Neural progenitor cell (in vitro differentiated cells): ENCODE data around the gene THAP2. TPM values are rescaled to one million over a fixed set of nuclear protein-coding genes. Genes with fewer than 3 reads are reported as not detected.
"Not testable (repeated sequence)": the region's sequence is repeated elsewhere in the genome, so short reads cannot be mapped to it uniquely, and the experiment has no call there.

Source experiments
- DNase-seq: peaks from one replicate; pipeline ENCODE4 v3.0.0-alpha.2; 2016; ENCODE audit warnings: low spot score
- H2AFZ ChIP-seq: fragments of 200-600 bp; sonication (generic); replicated peaks from 2 replicates; pipeline ENCODE4 v1.6.1; 2016; ENCODE audit warnings: antibody characterized with exemption
- H3F3A ChIP-seq: fragments of 200-600 bp; sonication (generic); 2 replicates; pipeline ENCODE4 v1.6.1; 2016; ENCODE audit warnings: antibody characterized with exemption, low read depth
- H3K27ac ChIP-seq: fragments of 200-600 bp; sonication (generic); 2 replicates; pipeline ENCODE4 v1.5.1; 2016; ENCODE audit warnings: mild to moderate bottlenecking
- H3K27me3 ChIP-seq: fragments of 200-600 bp; sonication (generic); 2 replicates; pipeline ENCODE4 v1.6.1; 2016; ENCODE audit warnings: mild to moderate bottlenecking, moderate library complexity
- H3K36me3 ChIP-seq: fragments of 200-600 bp; sonication (generic); 2 replicates; pipeline ENCODE4 v1.5.1; 2016
- H3K4me1 ChIP-seq: fragments of 200-600 bp; sonication (generic); 2 replicates; pipeline ENCODE4 v1.6.1; 2016; ENCODE audit warnings: mixed run types
- H3K4me2 ChIP-seq: fragments of 200-600 bp; sonication (generic); 2 replicates; pipeline ENCODE4 v1.6.1; 2016
- H3K4me3 ChIP-seq: fragments of 200-600 bp; sonication (generic); 2 replicates; pipeline ENCODE4 v1.5.1; 2016
- H3K79me2 ChIP-seq: fragments of 200-600 bp; sonication (generic); 2 replicates; pipeline ENCODE4 v1.6.1; 2016; ENCODE audit warnings: low read depth
- H3K9ac ChIP-seq: fragments of 200-600 bp; sonication (generic); 2 replicates; pipeline ENCODE4 v1.6.1; 2016
- H3K9me3 ChIP-seq: fragments of 200-600 bp; sonication (generic); 2 replicates; pipeline ENCODE4 v1.5.1; 2016; ENCODE audit warnings: low read depth
- H4K20me1 ChIP-seq: fragments of 200-600 bp; sonication (generic); 2 replicates; pipeline ENCODE4 v1.6.1; 2016; ENCODE audit warnings: low read depth
- H3K27ac Mint-ChIP-seq: 3 replicates; pipeline ENCODE4 v1.8.0; 2021; ENCODE audit warnings: mixed read lengths
- H3K27me3 Mint-ChIP-seq: 2 replicates; pipeline ENCODE4 v1.8.0; 2022; ENCODE audit warnings: low read depth, mild to moderate bottlenecking, inconsistent platforms, moderate library complexity, mixed read lengths; ENCODE audit not compliant: insufficient read depth
- H3K36me3 Mint-ChIP-seq: 3 replicates; pipeline ENCODE4 v1.8.0; 2021; ENCODE audit warnings: mixed read lengths
- H3K4me1 Mint-ChIP-seq: 3 replicates; pipeline ENCODE4 v1.8.0; 2021; ENCODE audit warnings: mixed read lengths
- H3K4me3 Mint-ChIP-seq: 3 replicates; pipeline ENCODE4 v1.8.0; 2021; ENCODE audit warnings: mild to moderate bottlenecking, moderate library complexity, mixed read lengths
- H3K9me3 Mint-ChIP-seq: 3 replicates; pipeline ENCODE4 v1.8.0; 2020; ENCODE audit warnings: mixed read lengths
- CTCF ChIP-seq: fragments of 200-600 bp; sonication (generic); IDR thresholded peaks from 2 replicates; pipeline ENCODE4 v1.5.1; 2017; ENCODE audit warnings: antibody characterized with exemption, mild to moderate bottlenecking
- EZH2 ChIP-seq: fragments of 200-600 bp; sonication (generic); IDR thresholded peaks from 2 replicates; pipeline ENCODE4 v1.6.1; 2017; ENCODE audit warnings: antibody characterized with exemption, mild to moderate bottlenecking, moderate library complexity
- EZH2phosphoT487 ChIP-seq: fragments of 200-600 bp; sonication (generic); IDR thresholded peaks from 2 replicates; pipeline ENCODE4 v1.6.1; 2017; ENCODE audit warnings: antibody characterized with exemption
- total RNA-seq: library from RNA; depleted of rRNA; stranded (reverse); fragments of >200 nt; gene quantifications from 2 replicates; pipeline ENCODE4 v1.2.3, GENCODE V29; 2015; ENCODE audit warnings: low replicate concordance

The THAP2 gene
- total RNA-seq, 1 donor from 2014 or later: 37.3 TPM

- Histone ChIP-seq H3K79me2 (peaks cover 9% of the 10 kb centered on the region), H2AFZ (peak overlapping the region; percentile 75), H4K20me1 (no peaks in the 10 kb centered on the region), H3K9ac (no peak overlapping the region), H3F3A (peaks cover 3% of the 10 kb centered on the region), H3K9me3 (no peaks in the 10 kb centered on the region), H3K4me1 (peaks cover 7% of the 10 kb centered on the region), H3K27ac (no peak overlapping the region), H3K4me3 (peak overlapping the region; percentile 78), H3K4me2 (peak overlapping the region; percentile 82), H3K36me3 (no peaks in the 10 kb centered on the region), H3K27me3 (no peaks in the 10 kb centered on the region)
- TF ChIP-seq EZH2phosphoT487 (no peak), CTCF (no peak), EZH2 (no peak)
- Mint-ChIP-seq H3K27me3 (no peaks in the 10 kb centered on the region), H3K4me1 (peaks cover 14% of the 10 kb centered on the region), H3K4me3 (peak overlapping the region; percentile 99), H3K9me3 (no peaks in the 10 kb centered on the region), H3K36me3 (no peaks in the 10 kb centered on the region), H3K27ac (peak overlapping the region; percentile 25)
- no peak for DNase-seq
These were observed 21.3 kb downstream of the THAP2 start for GRCh38 chr12:71685312-71685906.

- Histone ChIP-seq H3K27me3 (no peaks in the 10 kb centered on the region), H3K4me2 (peak within 1 kb of the TSS; percentile 82), H3K9ac (no peak within 1 kb of the TSS), H3F3A (peaks cover 3% of the 10 kb centered on the region), H3K4me1 (peaks cover 7% of the 10 kb centered on the region), H3K36me3 (no peaks in the 10 kb centered on the region), H3K4me3 (peak within 1 kb of the TSS; percentile 78), H3K79me2 (peaks cover 9% of the 10 kb centered on the region), H4K20me1 (no peaks in the 10 kb centered on the region), H3K9me3 (no peaks in the 10 kb centered on the region), H3K27ac (peak within 1 kb of the TSS; percentile 20), H2AFZ (peak within 1 kb of the TSS; percentile 75)
- Mint-ChIP-seq H3K36me3 (no peaks in the 10 kb centered on the region), H3K9me3 (no peaks in the 10 kb centered on the region), H3K4me3 (peak within 1 kb of the TSS; percentile 99), H3K4me1 (peaks cover 14% of the 10 kb centered on the region), H3K27ac (peak within 1 kb of the TSS; percentile 98), H3K27me3 (no peaks in the 10 kb centered on the region)
- DNase-seq: peak; percentile 92
- TF ChIP-seq CTCF: peak; percentile 38
- no peak for TF ChIP-seq EZH2phosphoT487
- TF ChIP-seq EZH2: no peak
These were observed 22.0 kb downstream of the THAP2 start, which contains the start of gene TMEM19 for GRCh38 chr12:71685914-71686657. Gene TMEM19 (plus strand): TSS chr12:71686082. CDS start chr12:71686681, 599 bp downstream.

GRCh38 chr12:71686658-71687025 lies 22.5 kb downstream of the THAP2 start:
- H3K27me3 Mint-ChIP-seq: no peaks in the 10 kb centered on the region
- H4K20me1 ChIP-seq: no peaks in the 10 kb centered on the region
- no peaks in the 10 kb centered on the region for H3K27me3 ChIP-seq
- H3K36me3 Mint-ChIP-seq: no peaks in the 10 kb centered on the region
- H3K9me3 Mint-ChIP-seq: no peaks in the 10 kb centered on the region
- H3K4me1 Mint-ChIP-seq: peaks cover 14% of the 10 kb centered on the region
- no peak overlapping the region for H3K9ac ChIP-seq
- H3K36me3 ChIP-seq: no peaks in the 10 kb centered on the region
- peak overlapping the region; percentile 82 for H3K4me2 ChIP-seq
- H3K27ac ChIP-seq: no peak overlapping the region
- H2AFZ ChIP-seq: peak overlapping the region; percentile 75
- TF ChIP-seq CTCF (no peak), EZH2 (no peak), EZH2phosphoT487 (no peak)
- H3K4me1 ChIP-seq: peaks cover 7% of the 10 kb centered on the region
- H3K9me3 ChIP-seq: no peaks in the 10 kb centered on the region
- H3K27ac Mint-ChIP-seq: peak overlapping the region; percentile 98
- peak overlapping the region; percentile 99 for H3K4me3 Mint-ChIP-seq
- DNase-seq: no peak
- H3K4me3 ChIP-seq: peak overlapping the region; percentile 78
- peaks cover 3% of the 10 kb centered on the region for H3F3A ChIP-seq
- H3K79me2 ChIP-seq: peaks cover 9% of the 10 kb centered on the region

GRCh38 chr12:71687172-71687571 lies 23.1 kb downstream of the THAP2 start:
- not testable (repeated sequence) for H3K27ac ChIP-seq, H3K9ac ChIP-seq, H3K4me1 ChIP-seq, H3K27me3 Mint-ChIP-seq, H3K36me3 Mint-ChIP-seq, H3K9me3 ChIP-seq, H4K20me1 ChIP-seq, DNase-seq, H3K9me3 Mint-ChIP-seq, H3K27ac Mint-ChIP-seq, H3K36me3 ChIP-seq, H2AFZ ChIP-seq, H3K79me2 ChIP-seq, H3F3A ChIP-seq, H3K27me3 ChIP-seq
- Histone ChIP-seq H3K4me3 (peak overlapping the region; percentile 78), H3K4me2 (peak overlapping the region; percentile 82)
- peaks cover 14% of the 10 kb centered on the region for H3K4me1 Mint-ChIP-seq
- peak overlapping the region; percentile 99 for H3K4me3 Mint-ChIP-seq
